Natural killer cell (primary cell): ENCODE results near the gene PSORS1C1. TPM values are rescaled to one million over a fixed set of nuclear protein-coding genes. Genes with fewer than 3 reads are reported as not detected.

Experiments used
- ATAC-seq, 3 donors: fragments of 150-1000 bp in 2 of 3; fragments of 200-7000 bp in 1 of 3; cut with Tn5 transposase; 1 replicate in 1 of 3; 2 replicates in 2 of 3; pipeline ENCODE4 v1.10.0; 2021; ENCODE audit warnings: mild to moderate bottlenecking in 2 of 3, moderate library complexity in 2 of 3
- DNase-seq, 2 donors: peaks; one replicate each; pipeline versions ENCODE4 v3.0.0 to v3.0.0-alpha.2; 2013 to 2021; ENCODE audit warnings: mixed read lengths in 1 of 2
- H3K27ac ChIP-seq: one replicate; pipeline ENCODE4 v1.5.1; 2013; ENCODE audit warnings: mild to moderate bottlenecking, low read length
- H3K27me3 ChIP-seq: one replicate; pipeline ENCODE4 v1.6.1; 2013; ENCODE audit warnings: low read length; ENCODE audit not compliant: control insufficient read depth, insufficient read depth
- H3K36me3 ChIP-seq: one replicate; pipeline ENCODE4 v1.6.1; 2013; ENCODE audit warnings: low read length; ENCODE audit not compliant: control insufficient read depth, insufficient read depth
- H3K4me1 ChIP-seq: one replicate; pipeline ENCODE4 v1.6.1; 2013; ENCODE audit warnings: low read length; ENCODE audit not compliant: control insufficient read depth, insufficient read depth
- H3K4me3 ChIP-seq: one replicate; pipeline ENCODE4 v1.5.1; 2013; ENCODE audit warnings: low read length
- H3K9me3 ChIP-seq: one replicate; pipeline ENCODE4 v1.6.1; 2013; ENCODE audit warnings: low read length; ENCODE audit not compliant: control insufficient read depth, insufficient read depth
- H3K27ac Mint-ChIP-seq, 2 donors: one replicate each; pipeline ENCODE4 v1.8.0; 2022; ENCODE audit warnings: mild to moderate bottlenecking in 2 of 2, mixed read lengths in 2 of 2, moderate library complexity in 1 of 2
- H3K27me3 Mint-ChIP-seq, 2 donors: one replicate each; pipeline ENCODE4 v1.8.0; 2022; ENCODE audit warnings: low read depth in 2 of 2, mixed read lengths in 2 of 2
- H3K36me3 Mint-ChIP-seq: one replicate; pipeline ENCODE4 v1.8.0; 2022; ENCODE audit warnings: mixed read lengths
- H3K4me1 Mint-ChIP-seq, 2 donors: one replicate each; pipeline ENCODE4 v1.8.0; 2022; ENCODE audit warnings: mixed read lengths in 2 of 2
- H3K4me3 Mint-ChIP-seq: one replicate; pipeline ENCODE4 v1.8.0; 2022; ENCODE audit warnings: mild to moderate bottlenecking, moderate library complexity, mixed read lengths
- H3K9me3 Mint-ChIP-seq, 2 donors: one replicate each; pipeline ENCODE4 v1.8.0; 2022; ENCODE audit warnings: mixed read lengths in 2 of 2
- CTCF ChIP-seq: fragments of 200-600 bp; IDR thresholded peaks from one replicate; pipeline ENCODE4 v1.8.0; 2022; ENCODE audit warnings: antibody characterized with exemption
- WGBS: methylation state at CpG from one replicate; pipeline ENCODE4 v1.1.7; 2013; ENCODE audit warnings: missing lambda C conversion rate; ENCODE audit not compliant: insufficient coverage; 5-methylcytosine and 5-hydroxymethylcytosine counted together
- intact Hi-C: fragments of 100-400 bp; cut with micrococcal nuclease; formaldehyde crosslinking; loops from one replicate; pipeline ENCODE4 v1.14.2; 2022
- total RNA-seq, 4 donors: library from RNA; stranded (reverse); fragments of 120-200 nt in 1 of 4; gene quantifications; one replicate each; pipeline versions ENCODE4 v1.2.3 to v1.2.4, GENCODE V29; 2013 to 2022

Gene PSORS1C1
- total RNA-seq, 3 donors from 2014 or later (not counting 1 experiment from before 2014, with no cell fraction given): not detected

- intact Hi-C loops: no loop called here
Observed at GRCh38 chr6:31173406-31173805, 58.8 kb downstream of the PSORS1C1 start.

GRCh38 chr6:31174378-31174777 is 59.8 kb downstream of the PSORS1C1 start:
- ATAC-seq: no peak
- 95% methylated on average over 3 of the region's 5 CpGs for WGBS
- no peak overlapping the region for H3K27ac ChIP-seq
- Mint-ChIP-seq H3K9me3 (no peaks in the 10 kb centered on the region), H3K27ac (no peak overlapping the region), H3K4me3 (no peak overlapping the region), H3K36me3 (no peaks in the 10 kb centered on the region), H3K27me3 (no peaks in the 10 kb centered on the region), H3K4me1 (peaks cover 12 to 14% of the 10 kb centered on the region in 2 donors)
- no peaks in the 10 kb centered on the region for H3K27me3 ChIP-seq
- no peak for DNase-seq
- no peaks in the 10 kb centered on the region for H3K36me3 ChIP-seq
- no peaks in the 10 kb centered on the region for H3K9me3 ChIP-seq
- no peak for TF ChIP-seq CTCF
- H3K4me3 ChIP-seq: no peak overlapping the region
- intact Hi-C loops: no loop called here
- H3K4me1 ChIP-seq: peaks cover 14% of the 10 kb centered on the region

More at GRCh38 chr6:31173406-31173805, 58.8 kb downstream of the PSORS1C1 start:
- DNase-seq (no peak), ATAC-seq (no peak)
- 84% methylated on average over 3 of the region's 3 CpGs for WGBS
- Histone ChIP-seq H3K27ac (no peak overlapping the region), H3K4me3 (no peak overlapping the region), H3K9me3 (no peaks in the 10 kb centered on the region), H3K36me3 (no peaks in the 10 kb centered on the region), H3K4me1 (peaks cover 14% of the 10 kb centered on the region), H3K27me3 (no peaks in the 10 kb centered on the region)
- H3K27ac Mint-ChIP-seq: no peak overlapping the region
- TF ChIP-seq CTCF: no peak
- no peaks in the 10 kb centered on the region for H3K36me3 Mint-ChIP-seq
- H3K9me3 Mint-ChIP-seq: no peaks in the 10 kb centered on the region
- no peaks in the 10 kb centered on the region for H3K27me3 Mint-ChIP-seq
- peaks cover 9 to 12% of the 10 kb centered on the region in 2 donors for H3K4me1 Mint-ChIP-seq
- no peak overlapping the region for H3K4me3 Mint-ChIP-seq

DNA sequence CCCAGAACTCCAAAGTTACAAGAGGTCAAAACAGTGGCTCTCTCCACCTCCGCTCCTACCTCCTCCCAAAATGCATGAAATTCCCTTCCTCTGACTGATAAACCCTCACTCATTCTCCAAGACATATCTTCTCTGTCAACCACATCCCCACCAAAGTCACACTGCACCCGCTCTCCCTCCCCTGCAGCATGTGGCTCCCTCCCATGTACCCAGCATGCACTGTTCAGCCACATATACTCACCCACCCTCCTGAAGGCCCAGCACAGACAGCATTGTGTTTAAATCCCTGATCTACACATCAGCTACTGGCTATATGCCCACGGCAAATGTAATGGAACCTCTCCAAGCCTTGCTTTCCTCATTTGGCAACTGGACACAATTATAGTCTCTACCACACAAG is 61.4 kb downstream of the PSORS1C1 start:
- no peaks in the 10 kb centered on the region for H3K36me3 ChIP-seq
- H3K4me1 ChIP-seq: peaks cover 24% of the 10 kb centered on the region
- peak overlapping the region in 1 of 2 donors; percentile 67 for H3K27ac Mint-ChIP-seq
- H3K4me3 Mint-ChIP-seq: no peak overlapping the region
- peaks cover 12 to 22% of the 10 kb centered on the region in 2 donors for H3K4me1 Mint-ChIP-seq
- no peaks in the 10 kb centered on the region for H3K27me3 Mint-ChIP-seq
- intact Hi-C loops: no loop called here
- DNase-seq: peak in 1 of 2 donors; percentile 47
- H3K36me3 Mint-ChIP-seq: no peaks in the 10 kb centered on the region
- no peaks in the 10 kb centered on the region for H3K9me3 Mint-ChIP-seq
- H3K27me3 ChIP-seq: no peaks in the 10 kb centered on the region
- WGBS: 68% methylated on average over 3 of the region's 3 CpGs
- no peaks in the 10 kb centered on the region for H3K9me3 ChIP-seq
- no peak overlapping the region for H3K27ac ChIP-seq
- TF ChIP-seq CTCF: no peak
- peak; percentile 52 to 71 (median 64) for ATAC-seq
- no peak overlapping the region for H3K4me3 ChIP-seq
